OCI-LY7 (cell line): ENCODE results near the gene CDKN1A. TPM values are rescaled to one million over a fixed set of nuclear protein-coding genes. Genes with fewer than 3 reads are reported as not detected.
"Not testable (repeated sequence)": the region's sequence is repeated elsewhere in the genome, so short reads cannot be mapped to it uniquely, and the experiment has no call there.

Source experiments
- BruUV-seq: library from RNA; stranded (reverse); fragments of 400-500 nt; replicated peaks from 2 replicates; lab custom pipeline; 2021; lab: Mats Ljungman, UMichigan
- CTCF ChIA-PET: fragments of 300-600 bp; sonication (Branson Sonifier 250); formaldehyde crosslinking; loops from one replicate; lab custom pipeline; 2022; ENCODE audit warnings: antibody characterized with exemption; ENCODE audit not compliant: unreplicated experiment; lab: Charles Lee
- POLR2A ChIA-PET: fragments of 300-600 bp; sonication (Branson Sonifier 250); formaldehyde crosslinking; loops from one replicate; lab custom pipeline; 2022; ENCODE audit warnings: antibody characterized with exemption; lab: Charles Lee
- DNase-seq: peaks from one replicate; pipeline ENCODE4 v3.0.0-alpha.2; 2015; ENCODE audit warnings: low spot score
- H2AFZ ChIP-seq: fragments of 200-600 bp; sonication (generic), shearing (Covaris generic); 2 replicates; pipeline ENCODE4 v1.6.1; 2014; ENCODE audit warnings: mild to moderate bottlenecking, antibody characterized with exemption, low read length, moderate library complexity
- H3K27ac ChIP-seq: fragments of 200-600 bp; sonication (generic); 2 replicates; pipeline ENCODE4 v1.5.1; 2014; ENCODE audit warnings: mixed run types, low read depth, mild to moderate bottlenecking, moderate library complexity, low read length, inconsistent platforms; ENCODE audit not compliant: poor library complexity, severe bottlenecking
- H3K36me3 ChIP-seq: fragments of 200-600 bp; sonication (generic); 2 replicates; pipeline ENCODE4 v1.6.1; 2014; ENCODE audit warnings: mild to moderate bottlenecking, antibody characterized with exemption, low read length, moderate library complexity, mixed read lengths; ENCODE audit not compliant: insufficient read depth
- H3K4me1 ChIP-seq: fragments of 200-600 bp; sonication (generic); 2 replicates; pipeline ENCODE4 v1.5.1; 2014; ENCODE audit warnings: mild to moderate bottlenecking, low read length; ENCODE audit not compliant: insufficient read depth, poor library complexity, severe bottlenecking
- H3K4me2 ChIP-seq: fragments of 200-600 bp; sonication (generic); 2 replicates; pipeline ENCODE4 v1.6.1; 2014; ENCODE audit warnings: mild to moderate bottlenecking, low read length
- H3K4me3 ChIP-seq: fragments of 200-600 bp; sonication (generic); 2 replicates; pipeline ENCODE4 v1.5.1; 2014; ENCODE audit warnings: mild to moderate bottlenecking, low read depth, low read length; ENCODE audit not compliant: poor library complexity, severe bottlenecking
- H3K79me2 ChIP-seq: fragments of 200-600 bp; sonication (generic); 2 replicates; pipeline ENCODE4 v1.6.1; 2016; ENCODE audit warnings: low read depth, mild to moderate bottlenecking, low read length, moderate library complexity, mixed read lengths; ENCODE audit not compliant: insufficient read depth
- H3K9me2 ChIP-seq: fragments of 200-600 bp; sonication (generic); 2 replicates; pipeline ENCODE4 v1.6.1; 2016; ENCODE audit warnings: mild to moderate bottlenecking, low read length, mixed read lengths; ENCODE audit not compliant: insufficient read depth
- H3K9me3 ChIP-seq: fragments of 200-600 bp; sonication (generic); 2 replicates; pipeline ENCODE4 v1.6.1; 2014; ENCODE audit warnings: mild to moderate bottlenecking, mixed run types, low read length, mixed read lengths
- H4K20me1 ChIP-seq: fragments of 200-600 bp; sonication (generic); 2 replicates; pipeline ENCODE4 v1.6.1; 2014; ENCODE audit warnings: mild to moderate bottlenecking, antibody characterized with exemption, low read length, moderate library complexity, mixed read lengths; ENCODE audit not compliant: insufficient read depth
- EZH2phosphoT487 ChIP-seq: fragments of 200-600 bp; sonication (generic); IDR thresholded peaks from 2 replicates; pipeline ENCODE4 v1.6.1; 2018; ENCODE audit warnings: low read depth, borderline replicate concordance, mild to moderate bottlenecking, mixed run types, antibody characterized with exemption, low read length, moderate library complexity, mixed read lengths
- intact Hi-C: fragments of 100-400 bp; cut with micrococcal nuclease; formaldehyde crosslinking; loops from one replicate; pipeline ENCODE4 v1.10.0; 2022; ENCODE audit not compliant: unreplicated experiment
- total RNA-seq, 2 experiments: library from RNA; depleted of rRNA in 1 of 2; stranded (reverse); fragments of >200 nt in 1 of 2; shearing (Covaris generic) in 1 of 2; gene quantifications; 2 replicates each; pipeline ENCODE4 v1.2.3, GENCODE V29; 2014 to 2022
- TF ChIP-seq, protein P1 (sequence below): fragments of 200-600 bp; sonication (generic); conservative IDR thresholded peaks from 2 replicates; pipeline ENCODE4 v1.5.1; 2014; ENCODE audit warnings: mild to moderate bottlenecking, antibody characterized with exemption, low read length, moderate library complexity, mixed read lengths

The CDKN1A gene
- total RNA-seq, 2 experiments from 2014 or later = 0.13 to 1.3 TPM

DNA sequence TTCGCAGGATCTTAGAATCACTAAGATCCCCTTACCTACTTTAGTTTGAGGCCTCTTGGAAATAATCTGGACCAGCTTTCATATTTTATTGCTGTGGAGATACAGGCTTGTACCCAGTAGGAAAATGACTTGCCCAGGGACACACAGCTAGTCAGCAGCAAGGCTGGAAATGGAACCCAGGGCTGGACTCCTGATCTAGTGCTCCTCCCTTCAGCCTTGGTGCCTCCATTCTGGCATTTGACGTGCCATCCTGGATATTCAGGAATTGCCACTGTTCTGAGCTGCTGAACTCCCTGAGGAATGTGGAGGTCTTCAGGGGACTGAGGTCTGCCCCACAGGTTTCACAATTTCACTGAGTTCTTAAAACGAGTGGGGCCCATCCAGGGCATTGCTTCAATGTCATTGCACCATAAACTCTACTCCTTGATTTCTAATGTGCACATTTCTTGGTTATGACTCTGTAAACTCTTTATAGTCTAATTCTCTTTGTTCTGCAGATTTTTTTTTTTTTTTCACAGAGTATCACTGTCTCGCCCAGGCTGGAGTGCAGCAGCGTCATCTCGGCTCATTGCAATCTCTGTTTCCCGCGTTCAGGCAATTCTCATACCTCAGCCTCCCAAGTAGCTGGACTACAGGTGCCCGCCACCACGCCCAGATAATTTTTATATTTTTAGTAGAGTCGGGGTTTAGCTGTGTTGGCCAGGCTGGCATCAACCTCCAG is 26.7 kb upstream of the CDKN1A start:
- Histone ChIP-seq H3K4me3 (no peak overlapping the region), H3K4me2 (peak overlapping the region; percentile 63), H3K36me3 (no peaks in the 10 kb centered on the region), H3K9me2 (no peaks in the 10 kb centered on the region), H4K20me1 (no peaks in the 10 kb centered on the region), H3K79me2 (no peaks in the 10 kb centered on the region), H2AFZ (no peak overlapping the region), H3K9me3 (no peaks in the 10 kb centered on the region), H3K4me1 (peaks cover 51% of the 10 kb centered on the region), H3K27ac (no peak overlapping the region)
- ChIA-PET POLR2A (interaction anchor here (1.0 to 6.7 kb wide), 5 partner anchors 8 to 31 kb away, joined by 3 to 55 read pairs (median 3); no protein-coding TSS in a partner anchor), CTCF (no interaction called here)
- no peak for DNase-seq
- no TSS peak for BruUV-seq
- intact Hi-C loops = no loop called here
- no peak for TF ChIP-seq EZH2phosphoT487
- TF ChIP-seq, protein P1, sequence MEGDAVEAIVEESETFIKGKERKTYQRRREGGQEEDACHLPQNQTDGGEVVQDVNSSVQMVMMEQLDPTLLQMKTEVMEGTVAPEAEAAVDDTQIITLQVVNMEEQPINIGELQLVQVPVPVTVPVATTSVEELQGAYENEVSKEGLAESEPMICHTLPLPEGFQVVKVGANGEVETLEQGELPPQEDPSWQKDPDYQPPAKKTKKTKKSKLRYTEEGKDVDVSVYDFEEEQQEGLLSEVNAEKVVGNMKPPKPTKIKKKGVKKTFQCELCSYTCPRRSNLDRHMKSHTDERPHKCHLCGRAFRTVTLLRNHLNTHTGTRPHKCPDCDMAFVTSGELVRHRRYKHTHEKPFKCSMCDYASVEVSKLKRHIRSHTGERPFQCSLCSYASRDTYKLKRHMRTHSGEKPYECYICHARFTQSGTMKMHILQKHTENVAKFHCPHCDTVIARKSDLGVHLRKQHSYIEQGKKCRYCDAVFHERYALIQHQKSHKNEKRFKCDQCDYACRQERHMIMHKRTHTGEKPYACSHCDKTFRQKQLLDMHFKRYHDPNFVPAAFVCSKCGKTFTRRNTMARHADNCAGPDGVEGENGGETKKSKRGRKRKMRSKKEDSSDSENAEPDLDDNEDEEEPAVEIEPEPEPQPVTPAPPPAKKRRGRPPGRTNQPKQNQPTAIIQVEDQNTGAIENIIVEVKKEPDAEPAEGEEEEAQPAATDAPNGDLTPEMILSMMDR = no peak

DNA sequence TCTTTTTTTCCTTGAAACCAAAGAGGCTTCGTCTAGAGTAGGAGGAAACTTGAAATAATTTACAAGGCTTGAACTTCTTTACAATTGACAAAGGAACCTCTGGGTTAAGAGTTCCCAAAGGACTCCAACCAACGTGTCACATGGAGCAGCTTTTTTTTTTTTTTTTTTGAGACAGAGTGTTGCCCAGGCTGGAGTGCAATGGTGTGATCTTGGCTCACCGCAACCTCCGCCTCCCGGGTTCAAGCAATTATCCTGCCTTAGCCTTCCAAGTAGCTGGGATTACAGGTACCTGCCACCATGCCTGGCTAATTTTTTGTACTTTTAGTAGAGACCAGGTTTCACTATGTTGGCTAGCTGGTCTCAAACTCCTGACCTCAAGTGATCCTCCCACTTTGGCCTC is 24.0 kb upstream of the CDKN1A start:
- peaks cover 70% of the 10 kb centered on the region for H3K4me1 ChIP-seq
- not testable (repeated sequence) for BruUV-seq
- CTCF ChIA-PET = interaction anchor here (1.0 kb wide), 1 partner anchor 77 kb away, joined by 3 read pairs; no protein-coding TSS in a partner anchor

DNA sequence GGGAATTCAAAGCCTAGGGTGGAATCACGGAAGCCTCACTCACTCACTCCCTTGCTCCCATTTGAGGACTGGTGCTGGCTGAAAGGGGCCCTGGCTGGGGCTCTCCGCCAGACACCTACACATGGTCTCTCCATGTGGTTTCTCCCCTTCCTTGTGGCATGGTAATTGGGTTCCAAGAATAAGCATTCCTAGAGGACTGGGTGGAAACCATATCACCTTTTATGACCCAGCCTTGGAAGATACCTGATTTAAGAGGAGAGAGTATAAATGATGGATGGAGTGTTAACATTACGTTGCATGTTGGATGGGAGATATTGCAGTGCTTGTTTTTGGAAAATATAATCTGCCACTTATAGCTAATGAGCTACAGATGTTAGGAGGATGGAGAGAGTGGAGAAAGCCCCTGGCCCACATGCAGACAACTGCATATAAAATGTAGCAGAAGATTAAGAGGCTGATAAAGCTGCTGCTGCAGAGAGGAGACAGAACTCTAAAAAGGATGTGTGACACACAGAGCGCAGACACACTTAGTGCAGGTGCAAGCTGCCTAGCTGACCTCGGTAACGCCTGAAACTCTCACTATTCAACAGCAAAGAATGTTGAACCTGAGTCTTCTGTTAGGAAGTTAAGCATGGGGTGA is 23.3 kb upstream of the CDKN1A start:
- TF ChIP-seq, protein P1 = no peak
- no peak for TF ChIP-seq EZH2phosphoT487
- peak; percentile 71 for DNase-seq
- ChIA-PET CTCF (interaction anchor here (1.0 kb wide), 1 partner anchor 76 kb away, joined by 3 read pairs; no protein-coding TSS in a partner anchor), POLR2A (interaction anchor here (0.6 to 6.7 kb wide), 3 partner anchors 10 to 78 kb away, joined by 3 to 55 read pairs (median 6); no protein-coding TSS in a partner anchor)
- Histone ChIP-seq H2AFZ (no peak overlapping the region), H4K20me1 (no peaks in the 10 kb centered on the region), H3K9me2 (no peaks in the 10 kb centered on the region), H3K79me2 (no peaks in the 10 kb centered on the region), H3K4me2 (peak overlapping the region; percentile 23), H3K27ac (no peak overlapping the region), H3K4me1 (peaks cover 68% of the 10 kb centered on the region), H3K9me3 (no peaks in the 10 kb centered on the region), H3K36me3 (no peaks in the 10 kb centered on the region), H3K4me3 (no peak overlapping the region)
- BruUV-seq = no TSS peak
- intact Hi-C loops = no loop called here

More for the DNA sequence above, 24.0 kb upstream of the CDKN1A start:
- POLR2A ChIA-PET = interaction anchor here (0.6 to 6.7 kb wide), 3 partner anchors 10 to 60 kb away, joined by 3 to 55 read pairs (median 4); partner anchors contain the start of gene SRSF3
- H3K36me3 ChIP-seq, H3K9me3 ChIP-seq, H3K27ac ChIP-seq, H2AFZ ChIP-seq, H3K79me2 ChIP-seq, H3K9me2 ChIP-seq, H3K4me2 ChIP-seq, H3K4me3 ChIP-seq, intact Hi-C loops, DNase-seq, H4K20me1 ChIP-seq: not testable (repeated sequence)
